Gastroesophageal sphincter (tissue), 3 donors: Measurements from ENCODE around the gene MTA3.

ENCODE experiments used
- EP300 ChIP-seq: sonication (generic); formaldehyde crosslinking; IDR thresholded peaks from one replicate; pipeline ENCODE4 v1.6.1; 2017; ENCODE audit warnings: antibody characterized with exemption, mild to moderate bottlenecking
- POLR2AphosphoS5 ChIP-seq: sonication (generic); formaldehyde crosslinking; IDR thresholded peaks from one replicate; pipeline ENCODE4 v1.6.1; 2017; ENCODE audit warnings: antibody characterized with exemption
- TF ChIP-seq, protein P1 (sequence below), 4 experiments: fragments of 200-600 bp in 2 of 4; fragments of 450-650 bp in 2 of 4; sonication (generic) in 1 of 4; IDR thresholded peaks; one replicate each; pipeline ENCODE4 v1.5.1; 2017 to 2019; ENCODE audit warnings: antibody characterized with exemption in 4 of 4, mild to moderate bottlenecking in 2 of 4, moderate library complexity in 2 of 4

DNA sequence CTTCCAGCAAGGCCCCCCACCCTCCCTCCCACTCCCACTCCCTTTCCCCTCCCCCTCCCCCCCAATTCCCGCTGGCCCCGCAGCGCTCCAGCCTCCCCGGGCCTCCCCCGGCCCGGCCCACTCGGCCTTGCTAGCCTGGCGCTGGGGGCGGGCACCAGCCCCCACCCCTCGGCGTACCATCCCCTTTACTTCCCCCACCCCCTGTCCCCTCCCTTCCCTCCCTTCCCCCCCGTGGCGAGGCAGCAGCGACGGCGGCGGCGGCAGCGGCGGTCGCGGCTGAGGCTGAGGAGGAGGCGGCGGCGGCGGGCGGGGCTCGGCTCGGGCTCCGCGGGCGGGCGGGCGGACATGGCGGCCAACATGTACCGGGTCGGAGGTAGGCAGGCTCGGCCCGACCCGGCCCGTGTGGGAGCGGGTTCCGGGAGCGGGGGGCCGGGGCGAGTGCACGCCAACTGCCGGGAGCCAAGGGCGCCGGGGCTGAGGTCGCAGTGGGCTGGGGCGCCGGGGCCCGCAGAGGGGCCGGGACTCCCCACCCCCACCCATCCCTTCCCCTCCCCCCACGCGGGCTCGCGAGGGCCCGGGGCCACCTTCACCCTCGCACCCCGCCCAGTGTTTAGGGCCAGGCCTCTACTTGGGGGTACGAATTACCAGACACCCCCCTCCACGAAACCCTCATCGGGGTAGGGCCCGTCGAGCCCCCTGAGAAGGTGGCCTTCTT, at the start of gene MTA3:
- TF ChIP-seq, protein P1, sequence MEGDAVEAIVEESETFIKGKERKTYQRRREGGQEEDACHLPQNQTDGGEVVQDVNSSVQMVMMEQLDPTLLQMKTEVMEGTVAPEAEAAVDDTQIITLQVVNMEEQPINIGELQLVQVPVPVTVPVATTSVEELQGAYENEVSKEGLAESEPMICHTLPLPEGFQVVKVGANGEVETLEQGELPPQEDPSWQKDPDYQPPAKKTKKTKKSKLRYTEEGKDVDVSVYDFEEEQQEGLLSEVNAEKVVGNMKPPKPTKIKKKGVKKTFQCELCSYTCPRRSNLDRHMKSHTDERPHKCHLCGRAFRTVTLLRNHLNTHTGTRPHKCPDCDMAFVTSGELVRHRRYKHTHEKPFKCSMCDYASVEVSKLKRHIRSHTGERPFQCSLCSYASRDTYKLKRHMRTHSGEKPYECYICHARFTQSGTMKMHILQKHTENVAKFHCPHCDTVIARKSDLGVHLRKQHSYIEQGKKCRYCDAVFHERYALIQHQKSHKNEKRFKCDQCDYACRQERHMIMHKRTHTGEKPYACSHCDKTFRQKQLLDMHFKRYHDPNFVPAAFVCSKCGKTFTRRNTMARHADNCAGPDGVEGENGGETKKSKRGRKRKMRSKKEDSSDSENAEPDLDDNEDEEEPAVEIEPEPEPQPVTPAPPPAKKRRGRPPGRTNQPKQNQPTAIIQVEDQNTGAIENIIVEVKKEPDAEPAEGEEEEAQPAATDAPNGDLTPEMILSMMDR (IDR thresholded peaks at IDR 0.05): no peak
- TF ChIP-seq POLR2AphosphoS5 (no peak), EP300 (no peak)
